ENCODE data around the gene GBE1. TPM values are rescaled to one million over a fixed set of nuclear protein-coding genes. Genes with fewer than 3 reads are reported as not detected.

Gene GBE1
- total and polyA plus RNA-seq, 10 of the 15 experiments (the other 5 are each of a cell fraction or from before 2014, with no cell fraction given): 21.4 to 62.2 (median 41.5) TPM

DNA sequence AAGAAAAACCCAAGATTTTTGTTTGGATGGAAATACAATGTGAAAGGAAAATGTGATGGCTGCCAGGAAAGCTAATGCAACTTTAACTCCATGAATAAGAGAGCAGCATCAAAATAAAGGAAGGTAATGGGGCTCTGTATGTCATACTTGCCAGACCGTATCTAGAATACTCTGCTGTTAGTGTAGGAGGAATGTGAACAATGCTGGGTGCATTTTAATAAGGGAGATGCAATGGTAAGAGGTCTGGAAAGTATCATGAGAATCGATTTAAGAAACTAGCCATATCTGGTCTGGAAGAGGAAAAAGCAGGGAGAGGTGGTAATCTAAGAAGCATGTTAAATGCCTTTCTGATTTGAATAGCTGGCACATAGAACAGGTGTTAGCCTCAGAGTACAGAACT is 239.6 kb downstream of the GBE1 start:
- H3K4me2 ChIP-seq (ENCODE audit: control insufficient read depth, insufficient read depth): no peak overlapping the region
- ChIA-PET CTCF (no interaction called here), RAD21 (ENCODE audit: unreplicated experiment) (no interaction called here), POLR2A (no interaction called here), SMC1A (ENCODE audit: uncharacterized antibody, unreplicated experiment) (no interaction called here)
- no peak for FAIRE-seq
- BruUV-seq (replicated peaks): no TSS peak
- no peak overlapping the region for H3K9ac ChIP-seq (ENCODE audit: control insufficient read depth, insufficient read depth, low read length)
- H3K27me3 ChIP-seq (replicated peaks in 1 of 2; ENCODE audit: control insufficient read depth in 2 of 2, insufficient read depth in 2 of 2, low read length in 1 of 2): no peaks in the 10 kb centered on the region
- H2AFZ ChIP-seq (ENCODE audit: control insufficient read depth, low read depth, low read length): no peak overlapping the region
- H3K4me1 ChIP-seq (ENCODE audit: control insufficient read depth, insufficient read depth, low read length): no peaks in the 10 kb centered on the region
- no peaks in the 10 kb centered on the region for H3K9me3 ChIP-seq (replicated peaks; ENCODE audit: control insufficient read depth, insufficient read depth, low read length)
- DNase-seq (ENCODE audit: low read depth, low spot score): no peak
- 95% methylated on average over 2 of the region's 2 CpGs for WGBS (ENCODE audit: insufficient coverage, insufficient replicate concordance, low lambda C conversion rate, missing lambda C conversion rate)
- in situ Hi-C loops (cut with MboI) (no loop called here), intact Hi-C loops (cut with micrococcal nuclease; ENCODE audit: unreplicated experiment) (no loop called here)
- ATAC-seq: no peak
- H3K36me3 ChIP-seq (ENCODE audit: control insufficient read depth in 2 of 2, insufficient read depth in 2 of 2, low read length in 1 of 2): no peaks in the 10 kb centered on the region
- no peaks in the 10 kb centered on the region for H4K20me1 ChIP-seq (ENCODE audit: control insufficient read depth, insufficient read depth)
- H3K27ac ChIP-seq (ENCODE audit: control insufficient read depth, insufficient read depth): no peak overlapping the region
- no peaks in the 10 kb centered on the region for H3K79me2 ChIP-seq (ENCODE audit: control insufficient read depth, insufficient read depth, low read length)
- H3K4me3 ChIP-seq: no peak overlapping the region
- TF ChIP-seq ESRRA (IDR thresholded peaks at IDR 0.05; ENCODE audit: low read length): no peak
- no peak for TF ChIP-seq JUNB (IDR thresholded peaks at IDR 0.05)
- TF ChIP-seq NFIC (IDR thresholded peaks at IDR 0.05; ENCODE audit: low read depth, low read length): no peak
- TF ChIP-seq NR2C2 (IDR thresholded peaks at IDR 0.05; ENCODE audit: borderline replicate concordance, control insufficient read depth, insufficient read length, low read depth): no peak
- TF ChIP-seq MYB (IDR thresholded peaks at IDR 0.05; ENCODE audit: borderline replicate concordance, low read depth, low read length): no peak
- no peak for TF ChIP-seq RCOR1 (conservative IDR thresholded peaks at IDR 0.05; ENCODE audit: low read depth, low read length)
- no peak for TF ChIP-seq NRF1 (conservative IDR thresholded peaks at IDR 0.05; ENCODE audit: low read depth, low read length)
- TF ChIP-seq ZNF687 (IDR thresholded peaks at IDR 0.05): no peak
- TF ChIP-seq SKIL (IDR thresholded peaks at IDR 0.05; ENCODE audit: low read depth, poor library complexity, severe bottlenecking): no peak
- no peak for TF ChIP-seq CBX5 (IDR thresholded peaks at IDR 0.05; ENCODE audit: low read depth)
- TF ChIP-seq MEF2A (IDR thresholded peaks at IDR 0.05; ENCODE audit: insufficient read depth, low read depth, low read length): no peak
- no peak for TF ChIP-seq TCF3 (IDR thresholded peaks at IDR 0.05; ENCODE audit: borderline replicate concordance, insufficient read depth, low read depth, low read length)
- no peak for TF ChIP-seq POLR2AphosphoS5 (IDR thresholded peaks at IDR 0.05; ENCODE audit: low read length)
- no peak for TF ChIP-seq NFYA (IDR thresholded peaks at IDR 0.05; ENCODE audit: borderline replicate concordance, low read depth, low read length)
- no peak for TF ChIP-seq NBN (IDR thresholded peaks at IDR 0.05)
- TF ChIP-seq CREB1 (IDR thresholded peaks at IDR 0.05; ENCODE audit: low read depth): no peak
